WTC11 (cell line): ENCODE data around the gene ZMAT2. TPM values are rescaled to one million over a fixed set of nuclear protein-coding genes. Genes with fewer than 3 reads are reported as not detected.
A peak's percentile ranks its signal among the peaks of the same experiment; 100 is the strongest.

ENCODE experiments used
- AFF4 ChIP-seq: sonication (generic); formaldehyde crosslinking; IDR thresholded peaks from 2 replicates; pipeline ENCODE4 v1.8.1; 2023; ENCODE audit warnings: mild to moderate bottlenecking, missing genetic modification reagents, borderline replicate concordance
- ATF2 ChIP-seq: sonication (generic); formaldehyde crosslinking; IDR thresholded peaks from 2 replicates; pipeline ENCODE4 v1.8.1; 2022; ENCODE audit warnings: low read depth, missing genetic modification reagents, borderline replicate concordance
- CREM ChIP-seq: sonication (generic); formaldehyde crosslinking; IDR thresholded peaks from 2 replicates; pipeline ENCODE4 v1.8.1; 2022; ENCODE audit warnings: mild to moderate bottlenecking, missing genetic modification reagents, moderate library complexity
- E2F5 ChIP-seq: sonication (generic); formaldehyde crosslinking; IDR thresholded peaks from 2 replicates; pipeline ENCODE4 v1.8.1; 2022; ENCODE audit warnings: mild to moderate bottlenecking, moderate library complexity, missing genetic modification reagents
- ERG ChIP-seq: fragments of 250-450 bp; sonication (Bioruptor Pico); IDR thresholded peaks from 2 replicates; pipeline ENCODE4 v1.8.0; 2021; ENCODE audit warnings: mild to moderate bottlenecking
- FOXK1 ChIP-seq: sonication (generic); formaldehyde crosslinking; IDR thresholded peaks from 2 replicates; pipeline ENCODE4 v1.8.0; 2022; ENCODE audit warnings: mild to moderate bottlenecking, moderate library complexity, missing genetic modification reagents
- GABPB1 ChIP-seq: sonication (generic); formaldehyde crosslinking; IDR thresholded peaks from 2 replicates; pipeline ENCODE4 v1.8.1; 2023; ENCODE audit warnings: mild to moderate bottlenecking, missing genetic modification reagents
- GRHL2 ChIP-seq: fragments of 250-450 bp; sonication (Bioruptor Pico); IDR thresholded peaks from 2 replicates; pipeline ENCODE4 v1.8.0; 2022; ENCODE audit warnings: mild to moderate bottlenecking, moderate library complexity; ENCODE audit not compliant: insufficient replicate concordance, severe bottlenecking
- GTF2I ChIP-seq: fragments of 250-450 bp; sonication (Bioruptor Pico); conservative IDR thresholded peaks from 2 replicates; pipeline ENCODE4 v1.4.0; 2021; ENCODE audit warnings: mild to moderate bottlenecking
- HMGA2 ChIP-seq: fragments of 250-450 bp; sonication (Bioruptor Pico); IDR thresholded peaks from 2 replicates; pipeline ENCODE4 v1.4.0; 2021; ENCODE audit warnings: mild to moderate bottlenecking, moderate library complexity
- HMGXB4 ChIP-seq: sonication (generic); formaldehyde crosslinking; IDR thresholded peaks from 2 replicates; pipeline ENCODE4 v1.8.1; 2023; ENCODE audit warnings: mild to moderate bottlenecking, moderate library complexity, missing genetic modification reagents
- IRF1 ChIP-seq: sonication (generic); formaldehyde crosslinking; IDR thresholded peaks from 2 replicates; pipeline ENCODE4 v1.8.0; 2023; ENCODE audit warnings: missing genetic modification reagents
- MLX ChIP-seq: sonication (generic); formaldehyde crosslinking; IDR thresholded peaks from 2 replicates; pipeline ENCODE4 v1.8.1; 2023; ENCODE audit warnings: mild to moderate bottlenecking, missing genetic modification reagents, moderate library complexity
- RORB ChIP-seq: fragments of 250-450 bp; sonication (Bioruptor Pico); IDR thresholded peaks from 2 replicates; pipeline ENCODE4 v1.9.0; 2021; ENCODE audit warnings: mild to moderate bottlenecking
- SP1 ChIP-seq: sonication (generic); formaldehyde crosslinking; conservative IDR thresholded peaks from 2 replicates; pipeline ENCODE4 v1.8.1; 2022; ENCODE audit warnings: missing genetic modification reagents
- TEAD4 ChIP-seq: sonication (generic); formaldehyde crosslinking; IDR thresholded peaks from 2 replicates; pipeline ENCODE4 v1.8.0; 2022; ENCODE audit warnings: mild to moderate bottlenecking, missing genetic modification reagents
- ZBTB21 ChIP-seq: sonication (generic); formaldehyde crosslinking; IDR thresholded peaks from 2 replicates; pipeline ENCODE4 v1.8.1; 2023; ENCODE audit warnings: mild to moderate bottlenecking, missing genetic modification reagents, borderline replicate concordance
- ZMAT4 ChIP-seq: fragments of 250-450 bp; sonication (Bioruptor Pico); IDR thresholded peaks from 2 replicates; pipeline ENCODE4 v1.9.0; 2021; ENCODE audit warnings: mild to moderate bottlenecking
- ZNF232 ChIP-seq: sonication (generic); formaldehyde crosslinking; IDR thresholded peaks from 2 replicates; pipeline ENCODE4 v1.8.0; 2022; ENCODE audit warnings: mild to moderate bottlenecking, missing genetic modification reagents
- ZNF263 ChIP-seq: sonication (generic); formaldehyde crosslinking; IDR thresholded peaks from 2 replicates; pipeline ENCODE4 v1.8.1; 2022; ENCODE audit warnings: low read depth, mild to moderate bottlenecking, moderate library complexity, missing genetic modification reagents
- ZNF281 ChIP-seq: sonication (generic); formaldehyde crosslinking; IDR thresholded peaks from 2 replicates; pipeline ENCODE4 v1.8.0; 2023; ENCODE audit warnings: mild to moderate bottlenecking, missing genetic modification reagents
- ZNF416 ChIP-seq: fragments of 250-450 bp; sonication (Bioruptor Pico); IDR thresholded peaks from 2 replicates; pipeline ENCODE4 v1.9.0; 2021; ENCODE audit warnings: mild to moderate bottlenecking, inconsistent platforms
- ZNF423 ChIP-seq: fragments of 250-450 bp; sonication (Bioruptor Pico); IDR thresholded peaks from 2 replicates; pipeline ENCODE4 v2.1.2; 2022; ENCODE audit warnings: mild to moderate bottlenecking, moderate library complexity
- ZNF671 ChIP-seq: fragments of 250-450 bp; sonication (Bioruptor Pico); IDR thresholded peaks from 2 replicates; pipeline ENCODE4 v1.8.0; 2021; ENCODE audit warnings: mild to moderate bottlenecking
- total RNA-seq: library from RNA; stranded (reverse); gene quantifications from 3 replicates; pipeline ENCODE4 v1.2.3, GENCODE V29; 2021

The ZMAT2 gene
- total RNA-seq, 1 experiment from 2014 or later = 57.2 TPM

- TF ChIP-seq ZNF281 (no peak), ZNF232 (CRISPR knock-in tag) (0 out of 2 replicates have a peak, but pooled peaks have one; percentile 77), ZMAT4 (CRISPR knock-in tag) (no peak), RORB (CRISPR knock-in tag) (no peak), IRF1 (CRISPR knock-in tag) (peak; percentile 62; the same call in 1 of the 2 replicates), ZNF263 (no peak), ZNF671 (no peak), GRHL2 (CRISPR knock-in tag) (no peak), GTF2I (CRISPR knock-in tag) (no peak), ZBTB21 (CRISPR knock-in tag) (no peak), SP1 (0 out of 2 replicates have a peak, but pooled peaks have one; percentile 40), ATF2 (CRISPR knock-in tag) (no peak), ZNF423 (CRISPR knock-in tag) (peak; percentile 36; the same call in 1 of the 2 replicates), TEAD4 (CRISPR knock-in tag) (no peak), GABPB1 (CRISPR knock-in tag) (peak; percentile 88), HMGXB4 (CRISPR knock-in tag) (0 out of 2 replicates have a peak, but pooled peaks have one; percentile 32), ERG (CRISPR knock-in tag) (no peak), E2F5 (CRISPR knock-in tag) (no peak), AFF4 (CRISPR knock-in tag) (0 out of 2 replicates have a peak, but pooled peaks have one; percentile 35), MLX (CRISPR knock-in tag) (no peak), FOXK1 (CRISPR knock-in tag) (peak; percentile 72; the same call in 1 of the 2 replicates), CREM (CRISPR knock-in tag) (no peak; the same call in none of the 2 replicates), HMGA2 (CRISPR knock-in tag) (no peak), ZNF416 (CRISPR knock-in tag) (no peak)
Measured at GRCh38 chr5:140690941-140691924, 9.0 kb upstream of the ZMAT2 start, which contains the start of the genes HARS1 and HARS2 (continued).
